Ammon's horn (tissue), 1 donor: ENCODE data around the gene INVS.
"Not testable (repeated sequence)": the region's sequence is repeated elsewhere in the genome, so short reads cannot be mapped to it uniquely, and the experiment has no call there.

Source experiments
- DNase-seq: peaks from one replicate; pipeline ENCODE4 v3.0.0-alpha.2; 2016; ENCODE audit warnings: low spot score

INVS gene

GRCh38 chr9:100202806-100203205, 103.8 kb downstream of the INVS start:
- DNase-seq = no peak

- no peak for DNase-seq
Measured at GRCh38 chr9:100204796-100205195, 105.8 kb downstream of the INVS start.

GRCh38 chr9:100206899-100207298, 107.9 kb downstream of the INVS start:
- DNase-seq = no peak

- DNase-seq = no peak
Measured at GRCh38 chr9:100208673-100209072, 109.6 kb downstream of the INVS start.

GRCh38 chr9:100211476-100211875, 112.4 kb downstream of the INVS start:
- peak; percentile 16 for DNase-seq

GRCh38 chr9:100213730-100214477, 114.9 kb downstream of the INVS start:
- no peak for DNase-seq

- peak; percentile 43 for DNase-seq
Measured at GRCh38 chr9:100216178-100216787, 117.2 kb downstream of the INVS start.

- no peak for DNase-seq
Measured at GRCh38 chr9:100217536-100217935, 118.5 kb downstream of the INVS start.

GRCh38 chr9:100219347-100219746, 120.3 kb downstream of the INVS start:
- no peak for DNase-seq

GRCh38 chr9:100220936-100221335, 121.9 kb downstream of the INVS start:
- DNase-seq = no peak

- DNase-seq = no peak
Measured at GRCh38 chr9:100221538-100221937, 122.5 kb downstream of the INVS start.

GRCh38 chr9:100222674-100223073, 123.6 kb downstream of the INVS start:
- DNase-seq = peak; percentile 16

GRCh38 chr9:100227636-100228035, 128.6 kb downstream of the INVS start:
- no peak for DNase-seq

GRCh38 chr9:100228352-100228869, 129.4 kb downstream of the INVS start:
- no peak for DNase-seq

- no peak for DNase-seq
Measured at GRCh38 chr9:100229136-100229535, 130.1 kb downstream of the INVS start.

GRCh38 chr9:100229561-100229960, 130.5 kb downstream of the INVS start:
- DNase-seq = no peak

GRCh38 chr9:100236986-100237385, 137.9 kb downstream of the INVS start:
- not testable (repeated sequence) for DNase-seq

GRCh38 chr9:100240512-100240911, 141.5 kb downstream of the INVS start:
- no peak for DNase-seq

- DNase-seq = no peak
Measured at GRCh38 chr9:100267211-100267610, 168.2 kb downstream of the INVS start.

GRCh38 chr9:100268271-100268670, 169.2 kb downstream of the INVS start:
- DNase-seq = no peak

- no peak for DNase-seq
Measured at GRCh38 chr9:100269656-100270055, 170.6 kb downstream of the INVS start.

GRCh38 chr9:100277166-100277979, 178.3 kb downstream of the INVS start:
- no peak for DNase-seq

- DNase-seq = no peak
Measured at GRCh38 chr9:100281066-100281465, 182.0 kb downstream of the INVS start.
